Urinary bladder (tissue), 4 donors: ENCODE data around the gene PIK3IP1. TPM values are rescaled to one million over a fixed set of nuclear protein-coding genes. Genes with fewer than 3 reads are reported as not detected.

Experiments used
- DNase-seq: peaks from one replicate; pipeline ENCODE4 v3.0.0-alpha.2; 2015; ENCODE audit errors: extremely low spot score
- H3K27ac ChIP-seq: one replicate; pipeline ENCODE4 v1.5.1; 2013; ENCODE audit warnings: low read depth, mild to moderate bottlenecking, moderate library complexity
- H3K36me3 ChIP-seq: one replicate; pipeline ENCODE4 v1.6.1; 2013; ENCODE audit warnings: mild to moderate bottlenecking, moderate library complexity; ENCODE audit not compliant: insufficient read depth
- H3K4me1 ChIP-seq: one replicate; pipeline ENCODE4 v1.6.1; 2013; ENCODE audit warnings: mild to moderate bottlenecking, moderate library complexity; ENCODE audit not compliant: insufficient read depth
- H3K4me3 ChIP-seq: one replicate; pipeline ENCODE4 v1.5.1; 2013; ENCODE audit warnings: low read depth, low read length
- WGBS: extraction: QIAGEN DNeasy Blood & Tissue Kit; methylation state at CpG from one replicate; pipeline ENCODE4 v1.1.7; 2013; 5-methylcytosine and 5-hydroxymethylcytosine counted together
- polyA plus RNA-seq: library from polyadenylated mRNA; stranded (reverse); fragments of 200-250 nt; gene quantifications from one replicate; pipeline ENCODE4 v1.2.3, GENCODE V29; 2013
- total RNA-seq: library from RNA; depleted of rRNA; stranded (reverse); fragments of >200 nt; gene quantifications from one replicate; pipeline ENCODE4 v1.2.3, GENCODE V29; 2014
- donor health status: healthy with polysubstance abuse.
- donor health status: healthy.

Gene PIK3IP1
- total and polyA plus RNA-seq, 2 donors, result 19.5 to 29.2 TPM

GRCh38 chr22:31291481-31292235 is 630 bp downstream of the PIK3IP1 start:
- Histone ChIP-seq H3K27ac (peak overlapping the region; percentile 98), H3K4me3 (peak overlapping the region; percentile 68), H3K36me3 (peaks cover under 1% of the 10 kb centered on the region), H3K4me1 (no peaks in the 10 kb centered on the region)
- WGBS, result 2% methylated on average over 20 of the region's 20 CpGs
- no peak for DNase-seq

DNA sequence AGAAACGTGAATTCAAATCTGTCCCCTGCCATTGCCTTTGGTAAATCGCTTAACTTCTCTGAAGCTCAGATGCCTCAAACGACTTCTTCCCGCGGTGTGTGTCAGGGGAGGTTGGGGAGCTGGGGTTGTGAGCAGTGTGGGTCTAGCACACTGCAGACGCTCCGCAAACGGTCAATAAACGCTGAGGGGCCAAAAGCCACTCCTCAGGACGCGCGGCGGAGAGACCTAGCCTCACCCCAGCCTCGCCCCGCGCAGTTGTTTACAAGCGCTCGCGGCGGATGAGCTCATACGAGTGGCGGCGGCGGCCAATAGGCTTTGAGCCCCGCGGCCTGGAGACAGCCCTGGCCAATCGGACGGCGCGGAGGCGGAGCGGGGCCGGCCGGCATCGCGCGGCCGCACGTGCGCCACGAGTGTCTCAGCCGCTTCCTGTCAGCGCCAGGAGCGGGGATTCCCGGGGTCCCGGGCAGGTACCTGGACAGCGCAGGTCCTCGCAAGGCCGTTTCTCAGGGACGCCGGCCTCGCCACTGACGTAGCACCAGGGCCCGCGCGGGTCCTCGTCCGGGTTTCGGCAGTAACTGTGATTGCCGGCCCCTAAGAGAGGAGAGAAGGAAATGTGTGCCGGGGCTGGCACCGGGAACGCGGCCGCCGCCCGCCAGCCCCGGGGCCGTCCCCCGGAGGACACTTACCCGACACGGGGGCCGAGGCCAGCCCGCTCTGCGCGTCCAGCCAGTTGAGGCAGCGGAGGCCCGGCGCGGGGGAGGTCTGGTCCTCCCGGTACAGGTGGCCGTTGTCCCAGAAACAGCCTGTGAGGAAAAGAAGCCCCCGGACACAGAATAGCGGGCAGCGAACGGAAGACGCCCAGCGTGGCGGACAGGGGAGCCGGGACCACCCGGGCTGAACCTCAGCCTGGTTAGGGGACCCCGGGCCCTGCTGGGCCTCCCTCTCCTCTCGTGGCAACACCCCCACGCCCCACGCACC is 1.5 kb downstream of the PIK3IP1 start:
- DNase-seq, result peak; percentile 72
- no peaks in the 10 kb centered on the region for H3K4me1 ChIP-seq
- WGBS, result under 1% methylated on average over 95 of the region's 95 CpGs
- H3K27ac ChIP-seq, result peak overlapping the region; percentile 98
- H3K4me3 ChIP-seq, result peak overlapping the region; percentile 68
- peaks cover 4% of the 10 kb centered on the region for H3K36me3 ChIP-seq

DNA sequence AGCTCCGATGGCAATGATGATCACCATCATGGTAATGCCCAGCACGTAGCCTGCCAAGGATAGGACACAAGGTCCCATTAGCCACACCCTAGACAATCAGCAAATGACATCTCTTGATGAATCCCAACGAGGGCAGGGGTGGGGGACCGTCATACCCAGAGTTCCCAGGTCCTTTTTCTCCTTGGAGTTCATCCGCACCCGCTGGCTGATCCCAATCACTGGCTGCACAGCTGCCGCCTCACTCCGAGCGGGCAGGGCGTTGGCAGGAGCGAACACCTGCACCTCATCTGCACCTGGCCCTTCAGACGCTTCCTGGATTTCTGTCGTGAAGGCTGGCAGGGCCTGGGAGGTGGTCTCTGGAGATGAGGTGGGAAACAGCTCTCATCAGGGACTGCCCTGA is 2.9 kb downstream of the PIK3IP1 start:
- Histone ChIP-seq H3K27ac (peak overlapping the region; percentile 76), H3K4me3 (peak overlapping the region; percentile 68), H3K36me3 (peaks cover 5% of the 10 kb centered on the region), H3K4me1 (no peaks in the 10 kb centered on the region)
- DNase-seq, result no peak
- 82% methylated on average over 13 of the region's 13 CpGs for WGBS

- peak overlapping the region; percentile 68 for H3K4me3 ChIP-seq
- H3K4me1 ChIP-seq, result no peaks in the 10 kb centered on the region
- 81% methylated on average over 5 of the region's 5 CpGs for WGBS
- DNase-seq, result no peak
- H3K27ac ChIP-seq, result peak overlapping the region; percentile 76
- peaks cover 5% of the 10 kb centered on the region for H3K36me3 ChIP-seq
Observed at GRCh38 chr22:31288496-31289240, 3.6 kb downstream of the PIK3IP1 start.

- no peak for DNase-seq
- 86% methylated on average over 6 of the region's 6 CpGs for whole genome bisulfite sequencing
- no peaks in the 10 kb centered on the region for H3K4me1 ChIP-seq
- peaks cover 5% of the 10 kb centered on the region for H3K36me3 ChIP-seq
- no peak overlapping the region for H3K4me3 ChIP-seq
- H3K27ac ChIP-seq, result no peak overlapping the region
Observed at GRCh38 chr22:31287818-31288495, 4.3 kb downstream of the PIK3IP1 start.

DNA sequence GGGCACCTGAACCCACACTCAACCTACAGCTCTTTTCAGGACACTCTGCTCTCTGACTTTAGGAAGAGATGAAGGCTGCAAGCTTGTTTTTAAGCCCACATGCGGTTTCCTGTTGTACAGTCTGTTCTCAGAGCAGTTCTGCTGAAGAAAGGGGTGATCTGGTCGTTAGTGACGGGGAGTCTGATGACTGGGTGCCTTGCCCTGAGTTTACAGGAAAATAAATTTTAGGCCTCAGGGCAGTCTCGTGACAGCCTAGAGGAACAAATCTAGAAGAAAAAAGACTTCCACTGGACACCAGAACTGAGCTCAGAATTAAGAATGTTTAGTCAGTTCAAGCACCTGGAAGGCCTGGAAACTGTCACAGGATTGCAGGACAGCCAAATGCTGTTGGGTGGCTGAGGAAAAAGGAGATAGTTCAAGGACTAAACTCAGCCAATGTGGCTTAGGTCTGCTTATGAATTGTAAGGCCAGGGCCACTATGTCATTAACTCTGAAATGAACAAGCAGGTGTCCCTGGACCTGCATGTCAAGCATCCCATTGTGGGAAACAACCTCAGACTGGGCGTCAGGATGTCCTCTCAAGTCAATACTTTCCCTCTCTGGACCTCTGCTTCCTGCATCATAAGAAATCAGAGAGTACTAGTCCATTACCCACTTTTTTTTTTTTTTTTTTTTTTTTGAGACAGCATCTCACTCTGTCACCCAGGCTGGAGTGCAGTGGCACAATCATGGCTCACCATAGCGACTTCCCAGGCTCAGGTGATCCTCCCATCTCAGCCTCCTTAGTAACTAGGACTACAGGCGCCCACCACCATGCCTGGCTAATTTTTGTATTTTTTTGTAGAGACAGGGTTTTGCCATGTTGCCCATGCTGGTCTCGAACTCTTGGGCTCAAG is 5.7 kb downstream of the PIK3IP1 start:
- H3K4me3 ChIP-seq, result no peak overlapping the region
- peak overlapping the region; percentile 65 for H3K27ac ChIP-seq
- 73% methylated on average over 8 of the region's 8 CpGs for WGBS
- H3K4me1 ChIP-seq, result no peaks in the 10 kb centered on the region
- peaks cover 5% of the 10 kb centered on the region for H3K36me3 ChIP-seq
- no peak for DNase-seq

- WGBS, result 34% methylated on average over 3 of the region's 3 CpGs
- no peak overlapping the region for H3K4me3 ChIP-seq
- no peak overlapping the region for H3K27ac ChIP-seq
- DNase-seq, result no peak
- no peaks in the 10 kb centered on the region for H3K4me1 ChIP-seq
- peaks cover 5% of the 10 kb centered on the region for H3K36me3 ChIP-seq
Observed at GRCh38 chr22:31284281-31285155, 7.8 kb downstream of the PIK3IP1 start.

GRCh38 chr22:31282748-31283468 is 9.4 kb downstream of the PIK3IP1 start:
- Histone ChIP-seq H3K4me3 (no peak overlapping the region), H3K4me1 (no peaks in the 10 kb centered on the region), H3K27ac (no peak overlapping the region), H3K36me3 (peaks cover 5% of the 10 kb centered on the region)
- no peak for DNase-seq
- 72% methylated on average over 8 of the region's 8 CpGs for WGBS

- DNase-seq, result no peak
- no peak overlapping the region for H3K27ac ChIP-seq
- no peak overlapping the region for H3K4me3 ChIP-seq
- no peaks in the 10 kb centered on the region for H3K4me1 ChIP-seq
- peaks cover 5% of the 10 kb centered on the region for H3K36me3 ChIP-seq
- 53% methylated on average over 4 of the region's 4 CpGs for WGBS
Observed at GRCh38 chr22:31281733-31282132, 10.6 kb downstream of the PIK3IP1 start.

GRCh38 chr22:31279821-31280505 is 12.3 kb downstream of the PIK3IP1 start:
- DNase-seq, result no peak
- Histone ChIP-seq H3K4me3 (no peak overlapping the region), H3K27ac (peak overlapping the region; percentile 35), H3K36me3 (peaks cover 1% of the 10 kb centered on the region), H3K4me1 (no peaks in the 10 kb centered on the region)

- Histone ChIP-seq H3K36me3 (no peaks in the 10 kb centered on the region), H3K4me1 (no peaks in the 10 kb centered on the region), H3K4me3 (no peak overlapping the region), H3K27ac (peak overlapping the region; percentile 33)
- no peak for DNase-seq
Observed at GRCh38 chr22:31279327-31279669, 13.0 kb downstream of the PIK3IP1 start.
